HepG2 (cell line): ENCODE data around the gene ODC1. TPM values are rescaled to one million over a fixed set of nuclear protein-coding genes. Genes with fewer than 3 reads are reported as not detected.

Experiments used
- EHMT2 ChIP-seq: fragments of 200-600 bp; sonication (generic); IDR thresholded peaks from 2 replicates; pipeline ENCODE4 v1.7.0; 2017; ENCODE audit warnings: antibody characterized with exemption, low read depth, low read length, borderline replicate concordance
- HNRNPK ChIP-seq: fragments of 200-400 bp; formaldehyde crosslinking; IDR thresholded peaks from 2 replicates; pipeline ENCODE4 v1.6.1; 2018; ENCODE audit warnings: low read length, low read depth, moderate library complexity, mild to moderate bottlenecking; ENCODE audit not compliant: poor library complexity, severe bottlenecking
- MAFG ChIP-seq: sonication (generic); formaldehyde crosslinking; IDR thresholded peaks from 2 replicates; pipeline ENCODE4 v1.5.1; 2020; ENCODE audit warnings: mild to moderate bottlenecking, missing genetic modification reagents
- NBN ChIP-seq: fragments of 450-650 bp; conservative IDR thresholded peaks from 2 replicates; pipeline ENCODE4 v1.6.1; 2017
- SP140L ChIP-seq: sonication (generic); formaldehyde crosslinking; IDR thresholded peaks from 2 replicates; pipeline ENCODE4 v1.4.0; 2020; ENCODE audit warnings: missing genetic modification reagents, borderline replicate concordance
- SRSF4 ChIP-seq: fragments of 200-400 bp; formaldehyde crosslinking; IDR thresholded peaks from one replicate; pipeline ENCODE4 v1.6.1; 2018; ENCODE audit warnings: mild to moderate bottlenecking, low read depth, low read length, moderate library complexity; ENCODE audit not compliant: poor library complexity, severe bottlenecking
- THAP11 ChIP-seq: IDR thresholded peaks from 2 replicates; pipeline ENCODE4 v1.6.1; 2016; ENCODE audit warnings: missing biosample characterization, missing genetic modification reagents
- ZNF382 ChIP-seq: sonication (generic); formaldehyde crosslinking; IDR thresholded peaks from 2 replicates; pipeline ENCODE4 v1.5.0; 2020; ENCODE audit warnings: missing genetic modification reagents, mild to moderate bottlenecking, borderline replicate concordance
- ZNF510 ChIP-seq: sonication (generic); formaldehyde crosslinking; IDR thresholded peaks from 2 replicates; pipeline ENCODE4 v1.4.0; 2020; ENCODE audit warnings: low read depth, mild to moderate bottlenecking, missing genetic modification reagents
- ZNF569 ChIP-seq: sonication (generic); formaldehyde crosslinking; IDR thresholded peaks from 2 replicates; pipeline ENCODE4 v1.5.0; 2020; ENCODE audit warnings: mild to moderate bottlenecking, missing genetic modification reagents, moderate library complexity, borderline replicate concordance
- polyA plus RNA-seq, 8 experiments: library from polyadenylated mRNA; depleted of rRNA in 3 of 8; stranded (reverse) in 7 of 8; unstranded in 1 of 8; fragments of >200 nt; fragmentation: Illumina TruSeq in 4 of 8; extraction: Trizol in 4 of 8; gene quantifications; 2 replicates each; pipeline versions ENCODE4 v1.2.1 to v1.2.3, GENCODE V29; 2011 to 2016; ENCODE audit warnings: low read depth in 4 of 8, missing spikeins in 1 of 8, mixed read lengths in 1 of 8; ENCODE audit not compliant: insufficient read depth in 1 of 8
- total RNA-seq, 5 experiments: library from RNA; depleted of rRNA; stranded (reverse); fragments of >200 nt; fragmentation: Illumina TruSeq; extraction: Trizol; gene quantifications; 2 replicates each; pipeline ENCODE4 v1.2.3, GENCODE V29; 2016; ENCODE audit warnings: low read depth in 1 of 5
- TF ChIP-seq, protein P1 (sequence below): sonication (generic); formaldehyde crosslinking; IDR thresholded peaks from 2 replicates; pipeline ENCODE4 v1.4.0; 2020; ENCODE audit warnings: missing genetic modification reagents
- TF ChIP-seq, protein P2 (sequence below): sonication (generic); formaldehyde crosslinking; IDR thresholded peaks from 2 replicates; pipeline ENCODE4 v1.8.1; 2023; ENCODE audit warnings: missing genetic modification reagents, inconsistent platforms, borderline replicate concordance
- TF ChIP-seq, protein P3 (sequence below): sonication (generic); formaldehyde crosslinking; IDR thresholded peaks from 2 replicates; pipeline ENCODE4 v1.5.0; 2020; ENCODE audit warnings: mild to moderate bottlenecking, missing genetic modification reagents, borderline replicate concordance

Gene ODC1
- total and polyA plus RNA-seq, 2 of the 13 experiments (the other 11 are each of a cell fraction or from before 2014, with no cell fraction given) = 142 to 371 TPM

DNA sequence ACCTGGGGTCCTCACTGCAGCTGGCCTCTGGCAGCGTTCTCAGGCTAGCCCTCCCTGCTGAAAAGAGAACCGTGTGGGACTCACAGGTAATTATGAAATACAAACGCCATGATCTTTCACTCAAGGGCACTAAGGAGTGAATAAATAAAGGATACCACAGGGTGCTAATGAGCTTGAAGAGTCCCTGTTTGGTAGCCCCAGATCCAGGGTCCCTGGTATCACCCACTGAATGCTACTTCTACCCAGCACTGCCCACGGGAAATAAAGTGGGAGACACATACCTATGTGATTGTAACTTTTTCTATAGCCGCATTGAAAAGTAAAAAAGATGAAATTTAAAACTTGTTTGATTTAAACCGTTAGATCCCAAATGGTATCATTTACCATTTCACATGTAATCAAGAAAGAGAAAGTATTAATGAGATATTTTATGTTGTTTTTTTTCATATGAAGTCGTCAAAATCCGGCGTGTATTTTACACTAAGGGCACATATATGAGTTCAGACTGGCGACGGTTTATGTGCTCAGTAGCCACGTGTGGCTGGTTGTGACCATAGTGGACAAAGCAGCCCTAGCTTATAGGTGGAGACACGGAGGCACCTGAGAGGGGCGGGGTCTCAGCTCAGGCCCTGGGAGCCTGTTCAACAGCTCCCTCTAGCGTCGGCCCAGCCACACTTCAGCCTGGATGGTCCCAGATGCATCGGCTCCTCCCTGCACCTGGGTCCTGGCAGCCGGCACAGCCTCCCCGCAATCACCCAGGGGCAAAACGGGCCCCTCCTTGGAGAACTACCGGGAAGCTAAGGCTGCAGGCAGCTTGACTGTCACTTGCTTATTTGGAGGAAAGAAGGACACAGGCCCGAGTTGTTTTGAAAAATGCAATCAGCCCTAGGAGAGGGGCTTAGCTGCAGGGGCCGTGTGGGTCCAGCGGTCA lies 39.2 kb downstream of the ODC1 start (continued):
- TF ChIP-seq, protein P1, sequence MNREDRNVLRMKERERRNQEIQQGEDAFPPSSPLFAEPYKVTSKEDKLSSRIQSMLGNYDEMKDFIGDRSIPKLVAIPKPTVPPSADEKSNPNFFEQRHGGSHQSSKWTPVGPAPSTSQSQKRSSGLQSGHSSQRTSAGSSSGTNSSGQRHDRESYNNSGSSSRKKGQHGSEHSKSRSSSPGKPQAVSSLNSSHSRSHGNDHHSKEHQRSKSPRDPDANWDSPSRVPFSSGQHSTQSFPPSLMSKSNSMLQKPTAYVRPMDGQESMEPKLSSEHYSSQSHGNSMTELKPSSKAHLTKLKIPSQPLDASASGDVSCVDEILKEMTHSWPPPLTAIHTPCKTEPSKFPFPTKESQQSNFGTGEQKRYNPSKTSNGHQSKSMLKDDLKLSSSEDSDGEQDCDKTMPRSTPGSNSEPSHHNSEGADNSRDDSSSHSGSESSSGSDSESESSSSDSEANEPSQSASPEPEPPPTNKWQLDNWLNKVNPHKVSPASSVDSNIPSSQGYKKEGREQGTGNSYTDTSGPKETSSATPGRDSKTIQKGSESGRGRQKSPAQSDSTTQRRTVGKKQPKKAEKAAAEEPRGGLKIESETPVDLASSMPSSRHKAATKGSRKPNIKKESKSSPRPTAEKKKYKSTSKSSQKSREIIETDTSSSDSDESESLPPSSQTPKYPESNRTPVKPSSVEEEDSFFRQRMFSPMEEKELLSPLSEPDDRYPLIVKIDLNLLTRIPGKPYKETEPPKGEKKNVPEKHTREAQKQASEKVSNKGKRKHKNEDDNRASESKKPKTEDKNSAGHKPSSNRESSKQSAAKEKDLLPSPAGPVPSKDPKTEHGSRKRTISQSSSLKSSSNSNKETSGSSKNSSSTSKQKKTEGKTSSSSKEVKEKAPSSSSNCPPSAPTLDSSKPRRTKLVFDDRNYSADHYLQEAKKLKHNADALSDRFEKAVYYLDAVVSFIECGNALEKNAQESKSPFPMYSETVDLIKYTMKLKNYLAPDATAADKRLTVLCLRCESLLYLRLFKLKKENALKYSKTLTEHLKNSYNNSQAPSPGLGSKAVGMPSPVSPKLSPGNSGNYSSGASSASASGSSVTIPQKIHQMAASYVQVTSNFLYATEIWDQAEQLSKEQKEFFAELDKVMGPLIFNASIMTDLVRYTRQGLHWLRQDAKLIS (CRISPR knock-in tag) = no peak
- TF ChIP-seq MAFG (CRISPR knock-in tag) (no peak), ZNF510 (peak; percentile 10; the same call in 1 of the 2 replicates), HNRNPK (no peak), NBN (no peak), EHMT2 (no peak), THAP11 (peak; percentile 72), SP140L (CRISPR knock-in tag) (no peak), ZNF569 (CRISPR knock-in tag) (no peak), ZNF382 (no peak), SRSF4 (no peak)
- TF ChIP-seq, protein P2, sequence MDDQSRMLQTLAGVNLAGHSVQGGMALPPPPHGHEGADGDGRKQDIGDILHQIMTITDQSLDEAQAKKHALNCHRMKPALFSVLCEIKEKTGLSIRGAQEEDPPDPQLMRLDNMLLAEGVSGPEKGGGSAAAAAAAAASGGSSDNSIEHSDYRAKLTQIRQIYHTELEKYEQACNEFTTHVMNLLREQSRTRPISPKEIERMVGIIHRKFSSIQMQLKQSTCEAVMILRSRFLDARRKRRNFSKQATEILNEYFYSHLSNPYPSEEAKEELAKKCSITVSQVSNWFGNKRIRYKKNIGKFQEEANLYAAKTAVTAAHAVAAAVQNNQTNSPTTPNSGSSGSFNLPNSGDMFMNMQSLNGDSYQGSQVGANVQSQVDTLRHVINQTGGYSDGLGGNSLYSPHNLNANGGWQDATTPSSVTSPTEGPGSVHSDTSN = no peak
- TF ChIP-seq, protein P3, sequence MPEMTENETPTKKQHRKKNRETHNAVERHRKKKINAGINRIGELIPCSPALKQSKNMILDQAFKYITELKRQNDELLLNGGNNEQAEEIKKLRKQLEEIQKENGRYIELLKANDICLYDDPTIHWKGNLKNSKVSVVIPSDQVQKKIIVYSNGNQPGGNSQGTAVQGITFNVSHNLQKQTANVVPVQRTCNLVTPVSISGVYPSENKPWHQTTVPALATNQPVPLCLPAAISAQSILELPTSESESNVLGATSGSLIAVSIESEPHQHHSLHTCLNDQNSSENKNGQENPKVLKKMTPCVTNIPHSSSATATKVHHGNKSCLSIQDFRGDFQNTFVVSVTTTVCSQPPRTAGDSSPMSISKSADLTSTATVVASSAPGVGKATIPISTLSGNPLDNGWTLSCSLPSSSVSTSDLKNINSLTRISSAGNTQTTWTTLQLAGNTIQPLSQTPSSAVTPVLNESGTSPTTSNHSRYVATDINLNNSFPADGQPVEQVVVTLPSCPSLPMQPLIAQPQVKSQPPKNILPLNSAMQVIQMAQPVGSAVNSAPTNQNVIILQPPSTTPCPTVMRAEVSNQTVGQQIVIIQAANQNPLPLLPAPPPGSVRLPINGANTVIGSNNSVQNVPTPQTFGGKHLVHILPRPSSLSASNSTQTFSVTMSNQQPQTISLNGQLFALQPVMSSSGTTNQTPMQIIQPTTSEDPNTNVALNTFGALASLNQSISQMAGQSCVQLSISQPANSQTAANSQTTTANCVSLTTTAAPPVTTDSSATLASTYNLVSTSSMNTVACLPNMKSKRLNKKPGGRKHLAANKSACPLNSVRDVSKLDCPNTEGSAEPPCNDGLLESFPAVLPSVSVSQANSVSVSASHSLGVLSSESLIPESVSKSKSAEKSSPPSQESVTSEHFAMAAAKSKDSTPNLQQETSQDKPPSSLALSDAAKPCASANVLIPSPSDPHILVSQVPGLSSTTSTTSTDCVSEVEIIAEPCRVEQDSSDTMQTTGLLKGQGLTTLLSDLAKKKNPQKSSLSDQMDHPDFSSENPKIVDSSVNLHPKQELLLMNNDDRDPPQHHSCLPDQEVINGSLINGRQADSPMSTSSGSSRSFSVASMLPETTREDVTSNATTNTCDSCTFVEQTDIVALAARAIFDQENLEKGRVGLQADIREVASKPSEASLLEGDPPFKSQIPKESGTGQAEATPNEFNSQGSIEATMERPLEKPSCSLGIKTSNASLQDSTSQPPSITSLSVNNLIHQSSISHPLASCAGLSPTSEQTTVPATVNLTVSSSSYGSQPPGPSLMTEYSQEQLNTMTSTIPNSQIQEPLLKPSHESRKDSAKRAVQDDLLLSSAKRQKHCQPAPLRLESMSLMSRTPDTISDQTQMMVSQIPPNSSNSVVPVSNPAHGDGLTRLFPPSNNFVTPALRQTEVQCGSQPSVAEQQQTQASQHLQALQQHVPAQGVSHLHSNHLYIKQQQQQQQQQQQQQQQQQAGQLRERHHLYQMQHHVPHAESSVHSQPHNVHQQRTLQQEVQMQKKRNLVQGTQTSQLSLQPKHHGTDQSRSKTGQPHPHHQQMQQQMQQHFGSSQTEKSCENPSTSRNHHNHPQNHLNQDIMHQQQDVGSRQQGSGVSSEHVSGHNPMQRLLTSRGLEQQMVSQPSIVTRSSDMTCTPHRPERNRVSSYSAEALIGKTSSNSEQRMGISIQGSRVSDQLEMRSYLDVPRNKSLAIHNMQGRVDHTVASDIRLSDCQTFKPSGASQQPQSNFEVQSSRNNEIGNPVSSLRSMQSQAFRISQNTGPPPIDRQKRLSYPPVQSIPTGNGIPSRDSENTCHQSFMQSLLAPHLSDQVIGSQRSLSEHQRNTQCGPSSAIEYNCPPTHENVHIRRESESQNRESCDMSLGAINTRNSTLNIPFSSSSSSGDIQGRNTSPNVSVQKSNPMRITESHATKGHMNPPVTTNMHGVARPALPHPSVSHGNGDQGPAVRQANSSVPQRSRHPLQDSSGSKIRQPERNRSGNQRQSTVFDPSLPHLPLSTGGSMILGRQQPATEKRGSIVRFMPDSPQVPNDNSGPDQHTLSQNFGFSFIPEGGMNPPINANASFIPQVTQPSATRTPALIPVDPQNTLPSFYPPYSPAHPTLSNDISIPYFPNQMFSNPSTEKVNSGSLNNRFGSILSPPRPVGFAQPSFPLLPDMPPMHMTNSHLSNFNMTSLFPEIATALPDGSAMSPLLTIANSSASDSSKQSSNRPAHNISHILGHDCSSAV (CRISPR knock-in tag) = no peak
